ENCODE measurements around the gene KCNQ1. TPM values are rescaled to one million over a fixed set of nuclear protein-coding genes. Genes with fewer than 3 reads are reported as not detected.

Gene KCNQ1
- total and polyA plus RNA-seq, 9 of the 15 experiments (the other 6 are each of a cell fraction or from before 2014, with no cell fraction given): 0.44 TPM; not detected in 8

DNA sequence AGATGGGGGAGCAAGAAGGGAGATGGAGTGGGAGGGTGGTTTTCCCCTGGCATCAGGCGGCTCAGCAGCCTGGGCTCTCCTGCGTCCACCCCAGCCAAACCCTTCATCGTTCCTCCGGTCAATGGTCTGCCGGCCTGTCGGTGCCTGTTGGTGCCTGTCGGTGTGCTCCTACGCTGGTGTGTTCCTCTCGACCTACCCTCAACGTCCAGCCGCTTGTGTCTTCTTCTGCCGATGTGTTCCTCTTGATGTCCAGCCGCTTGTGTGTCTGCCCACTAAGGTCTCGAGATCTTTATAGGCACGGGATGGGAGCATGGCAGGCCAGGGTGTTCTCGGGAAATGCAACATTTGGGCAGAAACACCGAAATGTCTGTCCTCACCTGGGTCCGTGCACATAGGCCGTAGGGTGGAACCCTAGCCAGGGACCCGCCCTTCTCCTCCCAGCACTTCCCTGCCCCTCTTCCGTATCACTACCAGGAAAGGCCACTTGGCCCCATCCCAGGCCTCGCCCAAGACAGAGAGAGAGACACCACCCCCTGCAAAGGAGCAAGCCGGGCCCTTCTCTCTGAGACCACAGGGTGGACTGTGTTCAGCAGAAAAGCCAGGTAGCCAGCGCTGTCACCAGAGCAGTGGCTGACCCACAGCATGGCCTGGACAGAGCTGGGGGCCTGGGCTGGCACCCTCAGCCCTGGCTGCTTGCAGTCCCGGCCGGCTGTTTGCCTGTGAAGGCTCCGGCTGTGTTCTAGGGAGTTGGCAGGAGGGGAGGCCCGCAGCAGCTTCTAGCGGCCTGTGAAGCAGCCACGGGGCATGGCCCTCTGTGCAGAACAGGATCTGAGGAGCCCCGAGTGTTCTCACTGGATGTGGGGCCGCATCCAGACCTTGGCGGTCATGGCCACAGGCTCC is 316.6 kb downstream of the KCNQ1 start (continued):
- no peak for TF ChIP-seq FOXP1 (CRISPR knock-in tag; IDR thresholded peaks at IDR 0.05)

DNA sequence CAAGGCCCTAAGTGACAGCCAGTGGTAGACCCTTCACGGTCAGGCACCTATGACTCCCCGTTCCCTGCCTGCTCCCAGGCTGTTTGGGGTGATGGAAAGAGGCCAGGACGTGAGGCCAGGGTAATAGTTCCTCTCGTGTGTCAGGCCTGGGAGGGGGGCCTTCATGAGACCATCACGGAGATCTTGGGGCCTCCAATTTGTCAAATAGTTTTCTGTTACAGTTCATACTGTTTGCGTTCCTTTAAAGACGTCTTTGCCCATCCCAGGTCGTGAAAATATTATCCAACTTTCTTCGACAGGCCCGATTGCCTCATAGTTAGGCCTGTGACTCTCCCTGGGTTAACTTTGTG is 317.2 kb downstream of the KCNQ1 start:
- TF ChIP-seq, protein P1, sequence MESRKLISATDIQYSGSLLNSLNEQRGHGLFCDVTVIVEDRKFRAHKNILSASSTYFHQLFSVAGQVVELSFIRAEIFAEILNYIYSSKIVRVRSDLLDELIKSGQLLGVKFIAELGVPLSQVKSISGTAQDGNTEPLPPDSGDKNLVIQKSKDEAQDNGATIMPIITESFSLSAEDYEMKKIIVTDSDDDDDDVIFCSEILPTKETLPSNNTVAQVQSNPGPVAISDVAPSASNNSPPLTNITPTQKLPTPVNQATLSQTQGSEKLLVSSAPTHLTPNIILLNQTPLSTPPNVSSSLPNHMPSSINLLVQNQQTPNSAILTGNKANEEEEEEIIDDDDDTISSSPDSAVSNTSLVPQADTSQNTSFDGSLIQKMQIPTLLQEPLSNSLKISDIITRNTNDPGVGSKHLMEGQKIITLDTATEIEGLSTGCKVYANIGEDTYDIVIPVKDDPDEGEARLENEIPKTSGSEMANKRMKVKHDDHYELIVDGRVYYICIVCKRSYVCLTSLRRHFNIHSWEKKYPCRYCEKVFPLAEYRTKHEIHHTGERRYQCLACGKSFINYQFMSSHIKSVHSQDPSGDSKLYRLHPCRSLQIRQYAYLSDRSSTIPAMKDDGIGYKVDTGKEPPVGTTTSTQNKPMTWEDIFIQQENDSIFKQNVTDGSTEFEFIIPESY (CRISPR knock-in tag; IDR thresholded peaks at IDR 0.05): peak; percentile 10; the same call in 1 of the 2 replicates
- TF ChIP-seq EP400 (IDR thresholded peaks at IDR 0.05) (no peak), SMARCA4 (IDR thresholded peaks at IDR 0.05) (no peak)
- TF ChIP-seq, protein P2, sequence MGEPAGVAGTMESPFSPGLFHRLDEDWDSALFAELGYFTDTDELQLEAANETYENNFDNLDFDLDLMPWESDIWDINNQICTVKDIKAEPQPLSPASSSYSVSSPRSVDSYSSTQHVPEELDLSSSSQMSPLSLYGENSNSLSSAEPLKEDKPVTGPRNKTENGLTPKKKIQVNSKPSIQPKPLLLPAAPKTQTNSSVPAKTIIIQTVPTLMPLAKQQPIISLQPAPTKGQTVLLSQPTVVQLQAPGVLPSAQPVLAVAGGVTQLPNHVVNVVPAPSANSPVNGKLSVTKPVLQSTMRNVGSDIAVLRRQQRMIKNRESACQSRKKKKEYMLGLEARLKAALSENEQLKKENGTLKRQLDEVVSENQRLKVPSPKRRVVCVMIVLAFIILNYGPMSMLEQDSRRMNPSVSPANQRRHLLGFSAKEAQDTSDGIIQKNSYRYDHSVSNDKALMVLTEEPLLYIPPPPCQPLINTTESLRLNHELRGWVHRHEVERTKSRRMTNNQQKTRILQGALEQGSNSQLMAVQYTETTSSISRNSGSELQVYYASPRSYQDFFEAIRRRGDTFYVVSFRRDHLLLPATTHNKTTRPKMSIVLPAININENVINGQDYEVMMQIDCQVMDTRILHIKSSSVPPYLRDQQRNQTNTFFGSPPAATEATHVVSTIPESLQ (CRISPR knock-in tag; IDR thresholded peaks at IDR 0.05): no peak
- H2AFZ ChIP-seq (ENCODE audit: low read depth, low read length): peak overlapping the region; percentile 29; the same call in 1 of the 2 replicates
- in situ Hi-C loops (cut with MboI) (no loop called here), intact Hi-C loops (cut with micrococcal nuclease) (no loop called here)
- DNase-seq (ENCODE audit: extremely low read depth in 1 of 4, low spot score in 3 of 4) (no peak), FAIRE-seq (no peak), ATAC-seq (no peak)
- H3K36me3 ChIP-seq (ENCODE audit: control insufficient read depth, insufficient read depth, low read length): no peaks in the 10 kb centered on the region
- H3K79me2 ChIP-seq (ENCODE audit: control insufficient read depth, insufficient read depth, low read length): no peaks in the 10 kb centered on the region
- H3K4me3 ChIP-seq: no peak overlapping the region
- WGBS (ENCODE audit: insufficient coverage, low coverage, missing lambda C conversion rate): 68% methylated on average over 10 of the region's 10 CpGs
- peak overlapping the region in 1 of 2 experiments; percentile 6; a peak in 1 of 4 replicates for H3K9ac ChIP-seq (ENCODE audit: insufficient read depth in 1 of 2, low read depth in 2 of 2, low read length in 2 of 2)
- H4K20me1 ChIP-seq (replicated peaks; ENCODE audit: control insufficient read depth, insufficient read depth, low read length): no peaks in the 10 kb centered on the region
- POLR2A ChIA-PET: no interaction called here
- H3K9me3 ChIP-seq (replicated peaks; ENCODE audit: control insufficient read depth, insufficient read depth, low read depth, low read length): no peaks in the 10 kb centered on the region
- no TSS peak for BruUV-seq (replicated peaks)
- no peak overlapping the region for H3K27ac ChIP-seq (ENCODE audit: extremely low read depth, low read depth, low read length)
- CTCF ChIA-PET (ENCODE audit: low intra/inter-chr PET ratio): no interaction called here
- no peaks in the 10 kb centered on the region for H3K27me3 ChIP-seq (ENCODE audit: control insufficient read depth in 2 of 2, insufficient read depth in 2 of 2, low read length in 2 of 2)
- no peak overlapping the region for H3K4me2 ChIP-seq (ENCODE audit: insufficient read depth, low read length)
- H3K4me1 ChIP-seq (replicated peaks in 1 of 2; ENCODE audit: control insufficient read depth in 2 of 2, insufficient read depth in 2 of 2, low read length in 2 of 2): peaks cover 5 to 17% of the 10 kb centered on the region in 2 experiments; a peak in 4 of 5 replicates
- no peaks in the 10 kb centered on the region for H3K9me1 ChIP-seq (ENCODE audit: control insufficient read depth, insufficient read depth, low read length)
